ENCODE measurements around the gene RABEP1. TPM values are rescaled to one million over a fixed set of nuclear protein-coding genes. Genes with fewer than 3 reads are reported as not detected.

Gene RABEP1
- total and polyA plus RNA-seq, 4 donors, result 14.9 to 38.2 (median 25.1) TPM

DNA sequence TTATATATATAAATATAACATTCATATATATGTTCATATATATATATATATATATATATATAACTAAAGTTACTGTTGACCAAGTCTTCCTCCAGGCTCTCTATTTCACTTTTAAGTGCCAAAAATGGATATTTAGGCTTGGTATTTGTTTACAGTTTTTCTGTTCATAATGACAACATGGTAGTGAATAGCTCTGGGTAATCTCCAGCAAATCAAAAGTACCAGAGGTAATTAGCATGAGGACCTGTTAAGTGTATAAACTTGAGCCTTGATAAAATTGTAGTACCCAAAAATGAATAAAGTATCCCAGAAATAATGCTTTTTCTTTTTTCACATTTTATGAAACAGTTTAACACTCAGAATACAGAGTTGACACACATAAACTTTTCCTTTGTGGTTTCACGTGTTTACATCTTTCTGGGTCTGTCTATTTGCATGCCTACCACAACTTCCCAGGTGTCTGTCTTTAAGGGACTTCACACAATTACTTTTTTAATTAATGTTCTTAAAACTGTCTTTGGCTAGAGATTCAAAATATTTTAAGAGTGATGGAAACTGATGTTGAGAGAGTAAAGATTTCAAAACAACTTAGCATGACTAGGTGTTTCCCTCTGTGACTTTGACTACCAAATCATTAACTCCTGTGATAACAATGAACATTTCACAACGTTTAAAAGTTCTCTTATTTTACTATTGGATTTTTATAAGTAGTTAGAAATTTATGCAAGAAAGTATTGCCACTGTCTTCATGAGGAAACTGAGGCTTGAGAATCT, 47.9 kb downstream of the RABEP1 start:
- no peak for DNase-seq
- H3K27me3 ChIP-seq (ENCODE audit: control insufficient read depth in 3 of 3, insufficient read depth in 3 of 3, low read length in 2 of 3), result no peaks in the 10 kb centered on the region
- TF ChIP-seq, protein P1, sequence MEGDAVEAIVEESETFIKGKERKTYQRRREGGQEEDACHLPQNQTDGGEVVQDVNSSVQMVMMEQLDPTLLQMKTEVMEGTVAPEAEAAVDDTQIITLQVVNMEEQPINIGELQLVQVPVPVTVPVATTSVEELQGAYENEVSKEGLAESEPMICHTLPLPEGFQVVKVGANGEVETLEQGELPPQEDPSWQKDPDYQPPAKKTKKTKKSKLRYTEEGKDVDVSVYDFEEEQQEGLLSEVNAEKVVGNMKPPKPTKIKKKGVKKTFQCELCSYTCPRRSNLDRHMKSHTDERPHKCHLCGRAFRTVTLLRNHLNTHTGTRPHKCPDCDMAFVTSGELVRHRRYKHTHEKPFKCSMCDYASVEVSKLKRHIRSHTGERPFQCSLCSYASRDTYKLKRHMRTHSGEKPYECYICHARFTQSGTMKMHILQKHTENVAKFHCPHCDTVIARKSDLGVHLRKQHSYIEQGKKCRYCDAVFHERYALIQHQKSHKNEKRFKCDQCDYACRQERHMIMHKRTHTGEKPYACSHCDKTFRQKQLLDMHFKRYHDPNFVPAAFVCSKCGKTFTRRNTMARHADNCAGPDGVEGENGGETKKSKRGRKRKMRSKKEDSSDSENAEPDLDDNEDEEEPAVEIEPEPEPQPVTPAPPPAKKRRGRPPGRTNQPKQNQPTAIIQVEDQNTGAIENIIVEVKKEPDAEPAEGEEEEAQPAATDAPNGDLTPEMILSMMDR (IDR thresholded peaks at IDR 0.05; ENCODE audit: control extremely low read depth, extremely low read depth), result no peak
- no peak overlapping the region for H3K4me3 ChIP-seq
- ATAC-seq (ENCODE audit: insufficient read depth, low FRiP score), result no peak
- peaks cover 0 to 11% (median 6%) of the 10 kb centered on the region in 4 donors for H3K36me3 ChIP-seq (ENCODE audit: control insufficient read depth in 4 of 4, insufficient read depth in 4 of 4, low read length in 4 of 4)
- no peaks in the 10 kb centered on the region for H3K9me3 ChIP-seq (ENCODE audit: control insufficient read depth in 4 of 4, insufficient read depth in 3 of 4, low read length in 3 of 4)
- no peaks in the 10 kb centered on the region for H3K4me1 ChIP-seq (ENCODE audit: control insufficient read depth in 5 of 5, insufficient read depth in 5 of 5, low read length in 5 of 5)
- no peak overlapping the region for H3K27ac ChIP-seq (ENCODE audit: low read depth in 1 of 2, low read length in 1 of 2)
- H3K9ac ChIP-seq (ENCODE audit: insufficient read depth in 1 of 2, low read length in 2 of 2), result no peak overlapping the region
- WGBS, 2 donors, result 35 to 54% methylated on average over 2 of the region's 2 CpGs

- H3K27me3 ChIP-seq (ENCODE audit: control insufficient read depth in 3 of 3, insufficient read depth in 3 of 3, low read length in 2 of 3), result no peaks in the 10 kb centered on the region
- ATAC-seq (ENCODE audit: insufficient read depth, low FRiP score) (no peak), DNase-seq (no peak)
- H3K27ac ChIP-seq (ENCODE audit: low read depth in 1 of 2, low read length in 1 of 2), result no peak overlapping the region
- H3K9me3 ChIP-seq (ENCODE audit: control insufficient read depth in 4 of 4, insufficient read depth in 3 of 4, low read length in 3 of 4), result no peaks in the 10 kb centered on the region
- H3K9ac ChIP-seq (ENCODE audit: insufficient read depth in 1 of 2, low read length in 2 of 2), result no peak overlapping the region
- H3K36me3 ChIP-seq (ENCODE audit: control insufficient read depth in 4 of 4, insufficient read depth in 4 of 4, low read length in 4 of 4), result peaks cover 4 to 12% (median 6%) of the 10 kb centered on the region in 4 donors
- H3K4me3 ChIP-seq, result no peak overlapping the region
- TF ChIP-seq, protein P1 (IDR thresholded peaks at IDR 0.05; ENCODE audit: control extremely low read depth, extremely low read depth), result no peak
- WGBS, 2 donors, result 82 to 90% methylated on average over 2 of the region's 2 CpGs
- H3K4me1 ChIP-seq (ENCODE audit: control insufficient read depth in 5 of 5, insufficient read depth in 5 of 5, low read length in 5 of 5), result no peaks in the 10 kb centered on the region
These were observed 48.9 kb downstream of the RABEP1 start for GRCh38 chr17:5330981-5331380.

DNA sequence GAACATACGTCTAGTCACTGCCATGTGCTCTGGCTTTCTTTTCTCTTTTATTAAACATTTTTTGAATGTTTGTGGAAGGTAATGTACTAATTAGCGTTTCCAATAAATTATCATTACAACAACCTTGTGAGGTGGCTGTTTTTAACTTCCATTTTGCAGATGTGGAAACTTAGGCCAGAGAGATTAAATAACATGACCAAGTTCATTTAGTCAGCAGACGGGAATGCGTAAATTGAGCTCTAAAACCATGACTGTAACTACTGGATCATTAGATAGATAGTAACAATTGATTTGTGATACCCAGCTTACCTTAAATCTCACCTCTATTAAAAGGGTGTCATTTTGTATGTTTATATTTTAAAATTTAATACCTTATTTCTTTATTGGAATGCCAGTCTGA, 49.4 kb downstream of the RABEP1 start:
- Histone ChIP-seq H3K27me3 (ENCODE audit: control insufficient read depth in 3 of 3, insufficient read depth in 3 of 3, low read length in 2 of 3) (no peaks in the 10 kb centered on the region), H3K4me1 (ENCODE audit: control insufficient read depth in 5 of 5, insufficient read depth in 5 of 5, low read length in 5 of 5) (no peaks in the 10 kb centered on the region), H3K9ac (ENCODE audit: insufficient read depth in 1 of 2, low read length in 2 of 2) (no peak overlapping the region), H3K4me3 (no peak overlapping the region), H3K27ac (ENCODE audit: low read depth in 1 of 2, low read length in 1 of 2) (no peak overlapping the region), H3K9me3 (ENCODE audit: control insufficient read depth in 4 of 4, insufficient read depth in 3 of 4, low read length in 3 of 4) (no peaks in the 10 kb centered on the region), H3K36me3 (ENCODE audit: control insufficient read depth in 4 of 4, insufficient read depth in 4 of 4, low read length in 4 of 4) (peaks cover 4 to 12% (median 6%) of the 10 kb centered on the region in 4 donors)
- WGBS, 2 donors, result 96 to 97% methylated on average over 4 of the region's 4 CpGs
- DNase-seq (no peak), ATAC-seq (ENCODE audit: insufficient read depth, low FRiP score) (no peak)
- TF ChIP-seq, protein P1 (IDR thresholded peaks at IDR 0.05; ENCODE audit: control extremely low read depth, extremely low read depth), result no peak
